Measurements from ENCODE around the gene TBL1X.

- no peak for TF ChIP-seq CTCF (IDR thresholded peaks at IDR 0.05)
- no peak for TF ChIP-seq POLR2A (IDR thresholded peaks at IDR 0.05)
These were observed 264.5 kb downstream of the TBL1X start for GRCh38 chrX:9729171-9729885.
